Measurements from ENCODE around the gene ZNF724.

ZNF724 gene

GRCh38 chr19:23222998-23223652 is 27.1 kb downstream of the ZNF724 start:
- DNase-seq (ENCODE audit: low read depth), result no peak
- H3K4me3 ChIP-seq (ENCODE audit: low read length), result no peak overlapping the region
- no peak for TF ChIP-seq CTCF (conservative IDR thresholded peaks at IDR 0.05; ENCODE audit: low read length)

- no peak for DNase-seq (ENCODE audit: low read depth)
- no peak overlapping the region for H3K4me3 ChIP-seq (ENCODE audit: low read length)
- no peak for TF ChIP-seq CTCF (conservative IDR thresholded peaks at IDR 0.05; ENCODE audit: low read length)
Observed at GRCh38 chr19:23203841-23204344, 46.3 kb downstream of the ZNF724 start.

- TF ChIP-seq CTCF (conservative IDR thresholded peaks at IDR 0.05; ENCODE audit: low read length), result no peak
- H3K4me3 ChIP-seq (ENCODE audit: low read length), result no peak overlapping the region
- DNase-seq (ENCODE audit: low read depth), result no peak
Observed at GRCh38 chr19:23190341-23190740, 59.9 kb downstream of the ZNF724 start.

GRCh38 chr19:23183251-23183650 is 66.9 kb downstream of the ZNF724 start:
- no peak for DNase-seq (ENCODE audit: low read depth)
- no peak for TF ChIP-seq CTCF (conservative IDR thresholded peaks at IDR 0.05; ENCODE audit: low read length)
- no peak overlapping the region for H3K4me3 ChIP-seq (ENCODE audit: low read length)
